CD14-positive monocyte (primary cell): Measurements from ENCODE around the gene FOXP1. TPM values are rescaled to one million over a fixed set of nuclear protein-coding genes. Genes with fewer than 3 reads are reported as not detected.

ENCODE experiments used
- DNase-seq, 3 donors: peaks; one replicate each; pipeline ENCODE4 v3.0.0-alpha.2; 2011 to 2022
- H2AFZ ChIP-seq: 2 replicates; pipeline ENCODE4 v1.6.0; 2012; ENCODE audit warnings: mild to moderate bottlenecking, low read depth, low read length, inconsistent platforms; ENCODE audit not compliant: insufficient read depth, poor library complexity, severe bottlenecking
- H3K27ac ChIP-seq, 2 donors: 1 replicate in 1 of 2; 2 replicates in 1 of 2; pipeline ENCODE4 v1.5.1; 2012 to 2013; ENCODE audit warnings: low read length in 2 of 2, control low read depth in 1 of 2, inconsistent platforms in 1 of 2, low read depth in 1 of 2, mild to moderate bottlenecking in 1 of 2
- H3K27me3 ChIP-seq, 2 donors: one replicate each; pipeline versions ENCODE4 v1.6.0 to v1.6.1; 2011 to 2013; ENCODE audit warnings: low read length in 2 of 2; ENCODE audit not compliant: control insufficient read depth in 2 of 2, insufficient read depth in 2 of 2
- H3K36me3 ChIP-seq, 2 donors: replicated peaks in 1 of 2; 1 replicate in 1 of 2; 2 replicates in 1 of 2; pipeline versions ENCODE4 v1.5.1 to v1.6.1; 2012 to 2013; ENCODE audit warnings: low read length in 2 of 2, control low read depth in 1 of 2, inconsistent platforms in 1 of 2, mild to moderate bottlenecking in 1 of 2; ENCODE audit not compliant: insufficient read depth in 2 of 2, control insufficient read depth in 1 of 2
- H3K4me1 ChIP-seq, 2 donors: 1 replicate in 1 of 2; 2 replicates in 1 of 2; pipeline versions ENCODE4 v1.5.1 to v1.6.1; 2012 to 2013; ENCODE audit warnings: low read length in 2 of 2, control low read depth in 1 of 2, inconsistent platforms in 1 of 2, mild to moderate bottlenecking in 1 of 2, moderate library complexity in 1 of 2; ENCODE audit not compliant: insufficient read depth in 2 of 2, control insufficient read depth in 1 of 2
- H3K4me2 ChIP-seq: replicated peaks from 2 replicates; pipeline ENCODE3; 2012; ENCODE audit warnings: low read length, moderate library complexity, mild to moderate bottlenecking; ENCODE audit not compliant: poor library complexity, severe bottlenecking; ENCODE audit errors: extremely low read depth
- H3K4me3 ChIP-seq, 3 experiments: fragments of 200-600 bp in 1 of 3; sonication (generic) in 1 of 3; replicated peaks in 1 of 3; 1 replicate in 2 of 3; 2 replicates in 1 of 3; pipeline ENCODE4 v1.5.1; 2011 to 2013; ENCODE audit warnings: low read length in 3 of 3, mild to moderate bottlenecking in 3 of 3, control low read depth in 2 of 3, low read depth in 2 of 3, inconsistent platforms in 1 of 3, moderate library complexity in 1 of 3
- H3K79me2 ChIP-seq: 2 replicates; pipeline ENCODE4 v1.6.0; 2012; ENCODE audit warnings: mild to moderate bottlenecking, control low read depth, inconsistent platforms, low read length, moderate library complexity; ENCODE audit not compliant: insufficient read depth
- H3K9ac ChIP-seq: 2 replicates; pipeline ENCODE4 v1.6.0; 2017; ENCODE audit warnings: low read length, mild to moderate bottlenecking; ENCODE audit not compliant: insufficient read depth, poor library complexity, severe bottlenecking
- H3K9me3 ChIP-seq, 2 donors: replicated peaks in 1 of 2; 1 replicate in 1 of 2; 2 replicates in 1 of 2; pipeline versions ENCODE4 v1.5.1 to v1.6.1; 2012 to 2013; ENCODE audit warnings: low read length in 2 of 2, control low read depth in 1 of 2; ENCODE audit not compliant: control insufficient read depth in 1 of 2, insufficient read depth in 1 of 2
- H4K20me1 ChIP-seq: 2 replicates; pipeline ENCODE4 v1.6.0; 2012; ENCODE audit warnings: mild to moderate bottlenecking, low read length, control low read depth, moderate library complexity; ENCODE audit not compliant: insufficient read depth
- H3K27ac Mint-ChIP-seq, 7 donors: one replicate each; pipeline ENCODE4 v1.8.0; 2020; ENCODE audit warnings: mild to moderate bottlenecking in 7 of 7, mixed read lengths in 7 of 7, moderate library complexity in 6 of 7, inconsistent platforms in 2 of 7
- H3K27me3 Mint-ChIP-seq, 3 donors: one replicate each; pipeline ENCODE4 v1.8.0; 2021 to 2022; ENCODE audit warnings: low read depth in 3 of 3, mild to moderate bottlenecking in 3 of 3, mixed read lengths in 3 of 3, moderate library complexity in 3 of 3, inconsistent platforms in 1 of 3
- H3K36me3 Mint-ChIP-seq, 2 donors: one replicate each; pipeline ENCODE4 v1.8.0; 2020; ENCODE audit warnings: mixed read lengths in 2 of 2, inconsistent platforms in 1 of 2, mild to moderate bottlenecking in 1 of 2
- H3K4me1 Mint-ChIP-seq: one replicate; pipeline ENCODE4 v1.8.0; 2020; ENCODE audit warnings: mild to moderate bottlenecking, mixed read lengths
- H3K4me3 Mint-ChIP-seq, 2 donors: one replicate each; pipeline ENCODE4 v1.8.0; 2020; ENCODE audit warnings: mild to moderate bottlenecking in 2 of 2, mixed read lengths in 2 of 2, moderate library complexity in 1 of 2
- H3K9me3 Mint-ChIP-seq, 7 donors: one replicate each; pipeline ENCODE4 v1.8.0; 2020 to 2022; ENCODE audit warnings: mixed read lengths in 7 of 7, mild to moderate bottlenecking in 6 of 7, moderate library complexity in 6 of 7, inconsistent platforms in 2 of 7
- CTCF ChIP-seq: fragments of 200-600 bp; IDR thresholded peaks from one replicate; pipeline ENCODE4 v1.8.0; 2022; ENCODE audit warnings: antibody characterized with exemption, mild to moderate bottlenecking
- WGBS: methylation state at CpG from one replicate; pipeline ENCODE4 v1.1.5; 2013; ENCODE audit warnings: missing lambda C conversion rate; ENCODE audit not compliant: insufficient coverage; 5-methylcytosine and 5-hydroxymethylcytosine counted together
- intact Hi-C, 2 donors: fragments of 100-400 bp; cut with micrococcal nuclease; formaldehyde crosslinking; loops; one replicate each; pipeline versions ENCODE4 v1.15.0 to v1.15.1; 2023
- polyA plus RNA-seq, 3 donors: library from polyadenylated mRNA; depleted of rRNA in 1 of 3; unstranded in 2 of 3; stranded (reverse) in 1 of 3; fragments of 300-500 nt in 2 of 3; fragments of >200 nt in 1 of 3; fragmentation: Illumina TruSeq in 2 of 3; gene quantifications; 1 replicate in 2 of 3; 2 replicates in 1 of 3; pipeline ENCODE4 v1.2.3, GENCODE V29; 2012 to 2021

The FOXP1 gene
- polyA plus RNA-seq, 3 donors, result 25.7 to 42.6 (median 27.8) TPM

GRCh38 chr3:71562938-71563337 is 20.6 kb downstream of the FOXP1 start:
- Histone ChIP-seq H3K27me3 (no peaks in the 10 kb centered on the region), H3K79me2 (peaks cover 99% of the 10 kb centered on the region), H3K4me1 (peaks cover 0 to under 1% of the 10 kb centered on the region in 2 donors), H3K9me3 (no peaks in the 10 kb centered on the region), H3K9ac (no peak overlapping the region), H2AFZ (no peak overlapping the region), H3K36me3 (peaks cover 12 to 79% of the 10 kb centered on the region in 2 donors), H3K4me3 (no peak overlapping the region), H3K4me2 (no peak overlapping the region), H4K20me1 (peaks cover 48% of the 10 kb centered on the region), H3K27ac (peak overlapping the region in 1 of 2 donors; percentile 50)
- peak overlapping the region in 4 of 7 donors; percentile 9 to 21 (median 18) for H3K27ac Mint-ChIP-seq
- TF ChIP-seq CTCF, result no peak
- DNase-seq, result no peak
- no peaks in the 10 kb centered on the region for H3K27me3 Mint-ChIP-seq
- no peaks in the 10 kb centered on the region for H3K9me3 Mint-ChIP-seq
- H3K36me3 Mint-ChIP-seq, result peaks cover 50 to 51% of the 10 kb centered on the region in 2 donors
- no peak overlapping the region for H3K4me3 Mint-ChIP-seq
- H3K4me1 Mint-ChIP-seq, result peaks cover 40% of the 10 kb centered on the region
- intact Hi-C loops, result loop anchor here in 1 of 2 donors (10.0 kb wide), 1 partner anchor 108 kb away; no protein-coding TSS in a partner anchor

- no peaks in the 10 kb centered on the region for H3K27me3 ChIP-seq
- peaks cover 7 to 60% of the 10 kb centered on the region in 2 donors for H3K36me3 ChIP-seq
- Mint-ChIP-seq H3K4me3 (no peak overlapping the region), H3K4me1 (peaks cover 45% of the 10 kb centered on the region), H3K27ac (peak overlapping the region in 1 of 7 donors; percentile 9), H3K36me3 (peaks cover 36 to 43% of the 10 kb centered on the region in 2 donors), H3K27me3 (no peaks in the 10 kb centered on the region), H3K9me3 (peaks cover 0 to 3% (median 0%) of the 10 kb centered on the region in 7 donors)
- H3K9me3 ChIP-seq, result no peaks in the 10 kb centered on the region
- no peaks in the 10 kb centered on the region for H3K4me1 ChIP-seq
- no peak overlapping the region for H3K4me2 ChIP-seq
- H3K79me2 ChIP-seq, result peaks cover 99% of the 10 kb centered on the region
- no peak for TF ChIP-seq CTCF
- H3K27ac ChIP-seq, result no peak overlapping the region
- H4K20me1 ChIP-seq, result peaks cover 31% of the 10 kb centered on the region
- intact Hi-C loops, result loop anchor here in 1 of 2 donors (10.0 kb wide), 1 partner anchor 106 kb away; no protein-coding TSS in a partner anchor
- H3K9ac ChIP-seq, result no peak overlapping the region
- no peak overlapping the region for H3K4me3 ChIP-seq
- no CpG with 5 or more reads among the region's 2 CpGs for WGBS
- no peak for DNase-seq
- no peak overlapping the region for H2AFZ ChIP-seq
Measured at GRCh38 chr3:71560665-71561064, 22.9 kb downstream of the FOXP1 start.
